HG02938 (cell line): ENCODE data around the gene GGTA1.

Source experiments
- ATAC-seq: cut with Tn5 transposase; IDR thresholded peaks from one replicate; pipeline ENCODE4 v1.9.1; 2021; ENCODE audit warnings: mild to moderate bottlenecking, moderate library complexity; ENCODE audit not compliant: unreplicated experiment

Gene GGTA1

GRCh38 chr9:121405899-121406298, 93.7 kb downstream of the GGTA1 start:
- no peak for ATAC-seq
